ENCODE data around the gene ATE1.

DNA sequence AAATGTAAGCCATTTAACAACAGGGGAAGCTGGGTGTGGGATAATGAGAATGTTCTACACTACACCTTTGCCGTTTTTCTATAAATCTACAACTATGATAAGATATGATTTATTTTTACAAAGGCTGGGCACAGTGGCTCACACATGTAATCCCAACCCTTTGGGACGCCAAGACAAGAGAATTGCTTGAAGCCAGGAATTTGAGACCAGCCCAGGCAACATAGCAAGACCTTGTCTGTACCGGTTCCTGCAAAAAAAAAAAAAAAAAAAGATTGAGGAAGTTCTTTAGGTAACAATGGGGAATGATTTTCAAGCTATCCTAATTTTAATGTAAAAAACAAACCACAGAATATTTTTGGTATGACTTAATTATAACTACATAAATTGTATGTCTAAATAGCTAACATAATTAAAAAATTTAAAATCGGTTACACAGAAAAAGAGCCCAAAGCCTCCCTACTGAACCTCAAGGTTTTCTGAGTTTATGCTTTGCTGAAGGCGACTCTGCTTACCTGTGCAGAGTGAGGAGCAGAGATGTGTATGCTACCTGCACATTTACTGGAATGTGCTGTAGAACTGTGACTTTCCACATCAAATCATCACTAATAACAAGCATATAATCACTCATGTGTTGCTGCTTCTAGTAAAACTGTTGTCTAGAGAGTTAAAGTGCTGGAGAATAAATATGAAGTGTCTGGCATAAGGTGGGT is 163.4 kb downstream of the ATE1 start:
- TF ChIP-seq, protein P1, sequence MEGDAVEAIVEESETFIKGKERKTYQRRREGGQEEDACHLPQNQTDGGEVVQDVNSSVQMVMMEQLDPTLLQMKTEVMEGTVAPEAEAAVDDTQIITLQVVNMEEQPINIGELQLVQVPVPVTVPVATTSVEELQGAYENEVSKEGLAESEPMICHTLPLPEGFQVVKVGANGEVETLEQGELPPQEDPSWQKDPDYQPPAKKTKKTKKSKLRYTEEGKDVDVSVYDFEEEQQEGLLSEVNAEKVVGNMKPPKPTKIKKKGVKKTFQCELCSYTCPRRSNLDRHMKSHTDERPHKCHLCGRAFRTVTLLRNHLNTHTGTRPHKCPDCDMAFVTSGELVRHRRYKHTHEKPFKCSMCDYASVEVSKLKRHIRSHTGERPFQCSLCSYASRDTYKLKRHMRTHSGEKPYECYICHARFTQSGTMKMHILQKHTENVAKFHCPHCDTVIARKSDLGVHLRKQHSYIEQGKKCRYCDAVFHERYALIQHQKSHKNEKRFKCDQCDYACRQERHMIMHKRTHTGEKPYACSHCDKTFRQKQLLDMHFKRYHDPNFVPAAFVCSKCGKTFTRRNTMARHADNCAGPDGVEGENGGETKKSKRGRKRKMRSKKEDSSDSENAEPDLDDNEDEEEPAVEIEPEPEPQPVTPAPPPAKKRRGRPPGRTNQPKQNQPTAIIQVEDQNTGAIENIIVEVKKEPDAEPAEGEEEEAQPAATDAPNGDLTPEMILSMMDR (IDR thresholded peaks at IDR 0.05; ENCODE audit: insufficient read depth, low read depth, low read length) = no peak
- TF ChIP-seq EZH2 (IDR thresholded peaks at IDR 0.05; ENCODE audit: insufficient read depth, low read length) = no peak
